GM23248 (cell line): ENCODE data around the gene RHOT2. TPM values are rescaled to one million over a fixed set of nuclear protein-coding genes. Genes with fewer than 3 reads are reported as not detected.
A peak's percentile ranks its signal among the peaks of the same experiment; 100 is the strongest.

ENCODE experiments used
- DNase-seq: peaks from one replicate; pipeline ENCODE4 v3.0.0-alpha.2; 2015
- H2AFZ ChIP-seq: fragments of 200-600 bp; sonication (generic); 2 replicates; pipeline ENCODE4 v1.6.1; 2016; ENCODE audit warnings: antibody characterized with exemption
- H3F3A ChIP-seq: fragments of 200-600 bp; sonication (generic); 2 replicates; pipeline ENCODE4 v1.6.1; 2016; ENCODE audit warnings: mild to moderate bottlenecking, antibody characterized with exemption, mixed run types; ENCODE audit not compliant: insufficient read depth
- H3K27ac ChIP-seq: fragments of 200-600 bp; sonication (generic); 2 replicates; pipeline ENCODE4 v1.5.1; 2016; ENCODE audit warnings: mild to moderate bottlenecking
- H3K27me3 ChIP-seq: fragments of 200-600 bp; sonication (generic); replicated peaks from 2 replicates; pipeline ENCODE4 v1.6.1; 2016; ENCODE audit warnings: mild to moderate bottlenecking; ENCODE audit not compliant: insufficient read depth
- H3K36me3 ChIP-seq: fragments of 200-600 bp; sonication (generic); 2 replicates; pipeline ENCODE4 v1.6.1; 2016; ENCODE audit warnings: low read depth, mild to moderate bottlenecking
- H3K4me1 ChIP-seq: fragments of 200-600 bp; sonication (generic); 2 replicates; pipeline ENCODE4 v1.6.1; 2016; ENCODE audit warnings: mild to moderate bottlenecking; ENCODE audit not compliant: insufficient read depth
- H3K4me2 ChIP-seq: fragments of 200-600 bp; sonication (generic); one replicate; pipeline ENCODE4 v1.6.1; 2016; ENCODE audit warnings: mild to moderate bottlenecking; ENCODE audit not compliant: unreplicated experiment
- H3K4me3 ChIP-seq: fragments of 200-600 bp; sonication (generic); 2 replicates; pipeline ENCODE4 v1.5.1; 2016; ENCODE audit warnings: mild to moderate bottlenecking
- H3K79me2 ChIP-seq: fragments of 200-600 bp; sonication (generic); 2 replicates; pipeline ENCODE4 v1.6.1; 2016; ENCODE audit warnings: mild to moderate bottlenecking; ENCODE audit not compliant: insufficient read depth
- H3K9ac ChIP-seq: fragments of 200-600 bp; sonication (generic); 2 replicates; pipeline ENCODE4 v1.6.1; 2016; ENCODE audit warnings: mild to moderate bottlenecking
- H3K9me2 ChIP-seq: fragments of 200-600 bp; sonication (generic); 2 replicates; pipeline ENCODE4 v1.6.1; 2016; ENCODE audit warnings: mixed run types, mild to moderate bottlenecking, moderate library complexity; ENCODE audit not compliant: insufficient read depth
- H3K9me3 ChIP-seq: fragments of 200-600 bp; sonication (generic); one replicate; pipeline ENCODE4 v1.6.1; 2017; ENCODE audit warnings: low read depth
- H4K20me1 ChIP-seq: fragments of 200-600 bp; sonication (generic); 2 replicates; pipeline ENCODE4 v1.6.0; 2016; ENCODE audit not compliant: insufficient read depth
- EZH2 ChIP-seq: fragments of 200-600 bp; sonication (generic); IDR thresholded peaks from 2 replicates; pipeline ENCODE4 v1.6.1; 2018; ENCODE audit warnings: antibody characterized with exemption, mild to moderate bottlenecking; ENCODE audit not compliant: insufficient read depth, poor library complexity, severe bottlenecking
- EZH2phosphoT487 ChIP-seq: fragments of 200-600 bp; sonication (generic); IDR thresholded peaks from 2 replicates; pipeline ENCODE4 v1.6.1; 2018; ENCODE audit warnings: antibody characterized with exemption, moderate library complexity, mild to moderate bottlenecking, low read depth; ENCODE audit not compliant: insufficient read depth
- WGBS, 2 experiments: methylation state at CpG; one replicate each; pipeline ENCODE4 v1.1.6; 2015 to 2017; ENCODE audit warnings: low lambda C conversion rate in 2 of 2, low coverage in 1 of 2; ENCODE audit errors: missing lambda C conversion rate in 2 of 2; 5-methylcytosine and 5-hydroxymethylcytosine counted together
- in situ Hi-C: fragments of 300-500 bp; cut with MboI; formaldehyde crosslinking; loops from 2 replicates; pipeline ENCODE4 v1.15.0; 2020
- polyA plus RNA-seq: library from polyadenylated mRNA; unstranded; fragments of >200 nt; fragmentation: Nextera tagmentation; extraction: Ambion mirVana; gene quantifications from 2 replicates; pipeline ENCODE4 v1.2.1, GENCODE V29; 2016
- total RNA-seq: library from RNA; depleted of rRNA; stranded (reverse); fragments of >200 nt; shearing (Covaris generic); gene quantifications from 2 replicates; pipeline ENCODE4 v1.2.3, GENCODE V29; 2014

Gene RHOT2
- total and polyA plus RNA-seq, 2 experiments from 2014 or later = 65.9 to 70.0 TPM

DNA sequence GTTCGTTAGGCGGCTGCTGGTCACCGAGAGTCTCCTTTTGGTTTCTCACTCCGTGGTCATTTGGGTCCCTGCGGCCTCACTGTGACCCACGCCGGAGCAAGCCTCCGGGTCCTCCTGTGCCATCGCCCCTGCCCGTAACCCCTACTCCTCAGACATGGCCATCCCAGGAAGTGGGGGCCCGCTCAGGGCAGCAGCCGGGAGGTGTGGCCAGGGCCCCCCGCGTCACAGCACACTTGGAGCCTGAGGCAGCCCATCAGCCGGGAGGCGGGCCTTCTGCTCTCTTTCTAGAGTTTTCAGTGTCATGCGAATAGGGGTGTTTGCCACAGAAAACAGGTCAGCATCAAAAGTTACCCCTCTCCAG, 45.0 kb upstream of the RHOT2 start:
- Histone ChIP-seq H3K36me3 (no peaks in the 10 kb centered on the region), H3K4me3 (no peak overlapping the region), H3K4me2 (no peak overlapping the region), H3K27ac (no peak overlapping the region), H3K27me3 (no peaks in the 10 kb centered on the region), H2AFZ (no peak overlapping the region), H3K9me2 (no peaks in the 10 kb centered on the region), H3K79me2 (peaks cover 5% of the 10 kb centered on the region; the same call in 1 of the 2 replicates), H3K4me1 (peaks cover 12% of the 10 kb centered on the region), H3F3A (0 out of 2 replicates have a peak, but pooled peaks cover 4% of the 10 kb centered on the region), H3K9me3 (no peaks in the 10 kb centered on the region), H3K9ac (no peak overlapping the region), H4K20me1 (no peaks in the 10 kb centered on the region)
- no peak for DNase-seq
- in situ Hi-C loops = no loop called here
- no peak for TF ChIP-seq EZH2
- TF ChIP-seq EZH2phosphoT487 = no peak
- whole genome bisulfite sequencing, 2 experiments = 94 to 96% methylated on average over 17 of the region's 17 CpGs

DNA sequence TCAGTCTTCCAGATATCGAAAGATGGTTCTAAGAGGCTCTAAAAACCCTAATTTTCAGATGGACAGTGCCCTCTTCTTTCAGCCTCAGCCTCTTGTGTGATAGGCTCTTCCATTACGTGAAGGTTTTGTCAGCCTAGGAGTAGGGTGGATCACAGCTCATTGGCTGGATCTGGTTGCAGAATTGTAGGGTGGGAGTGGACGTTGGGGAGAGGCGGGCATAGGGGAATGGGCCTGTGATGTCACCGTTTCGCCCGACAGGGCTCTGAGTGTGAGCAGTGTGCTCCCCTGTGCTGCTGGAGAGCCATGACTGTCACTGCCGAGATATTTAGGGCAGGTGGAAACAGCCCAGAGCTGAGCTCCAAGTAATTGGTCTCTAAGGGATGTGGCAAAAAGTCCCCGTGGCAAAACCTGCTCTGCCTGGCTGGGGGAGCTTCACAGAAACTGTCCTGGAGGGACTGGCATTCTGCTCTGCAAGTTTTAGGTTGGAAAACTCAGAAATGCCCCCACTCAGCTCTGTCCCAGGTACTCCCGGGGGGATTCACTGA, 43.3 kb upstream of the RHOT2 start:
- H3K4me2 ChIP-seq = no peak overlapping the region

DNA sequence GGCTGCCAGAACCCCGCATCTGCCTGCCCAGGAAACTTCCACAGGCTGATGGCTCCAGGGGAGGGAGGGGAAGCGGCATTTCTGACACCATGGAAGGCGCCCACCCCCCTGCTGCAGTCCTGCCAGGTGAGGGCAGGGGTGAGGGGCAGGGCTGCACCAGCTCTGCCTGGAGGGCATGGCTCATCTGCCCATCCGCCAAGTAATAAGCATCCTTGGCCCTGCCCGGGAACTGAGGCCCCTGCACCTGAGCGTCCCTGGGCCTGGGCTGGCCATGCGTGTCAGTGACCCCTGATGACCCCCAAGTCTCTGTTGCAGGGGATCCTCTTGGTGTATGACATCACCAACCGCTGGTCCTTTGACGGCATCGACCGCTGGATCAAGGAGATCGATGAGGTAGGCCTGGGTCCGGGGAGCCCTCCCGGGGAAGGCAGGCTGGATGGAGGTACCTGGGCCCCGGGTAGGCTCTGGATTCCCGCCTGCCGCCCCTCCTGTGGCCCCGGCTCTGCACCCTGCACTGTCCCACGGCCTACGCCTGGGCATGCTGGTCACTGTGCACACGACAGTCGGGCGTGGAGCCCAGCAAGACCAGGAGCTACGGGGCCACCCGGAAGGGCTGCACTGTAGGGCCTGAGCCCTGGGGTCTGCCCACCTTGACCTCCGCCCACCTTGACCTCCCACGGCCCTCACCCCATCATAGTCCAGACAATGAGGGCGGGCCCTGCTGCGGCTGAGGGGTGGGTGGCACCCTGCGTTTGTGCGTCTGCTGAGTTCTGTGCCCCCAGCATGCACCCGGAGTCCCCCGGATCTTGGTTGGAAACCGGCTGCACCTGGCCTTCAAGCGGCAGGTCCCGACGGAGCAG, 42.6 kb upstream of the RHOT2 start:
- no peaks in the 10 kb centered on the region for H3K9me2 ChIP-seq

More for the DNA sequence above, 43.3 kb upstream of the RHOT2 start:
- Histone ChIP-seq H3K9me2 (no peaks in the 10 kb centered on the region), H3K4me3 (no peak overlapping the region), H3K9ac (no peak overlapping the region), H3K27me3 (no peaks in the 10 kb centered on the region), H3F3A (0 out of 2 replicates have a peak, but pooled peaks cover 4% of the 10 kb centered on the region), H3K36me3 (no peaks in the 10 kb centered on the region), H3K79me2 (peaks cover 5% of the 10 kb centered on the region; the same call in 1 of the 2 replicates), H3K27ac (no peak overlapping the region), H3K4me1 (peaks cover 12% of the 10 kb centered on the region), H3K9me3 (no peaks in the 10 kb centered on the region), H4K20me1 (no peaks in the 10 kb centered on the region), H2AFZ (no peak overlapping the region)
- TF ChIP-seq EZH2 = no peak
- TF ChIP-seq EZH2phosphoT487 = no peak
- in situ Hi-C loops = no loop called here
- 81 to 83% methylated on average over 10 of the region's 10 CpGs for WGBS, 2 experiments
- DNase-seq = no peak

DNA sequence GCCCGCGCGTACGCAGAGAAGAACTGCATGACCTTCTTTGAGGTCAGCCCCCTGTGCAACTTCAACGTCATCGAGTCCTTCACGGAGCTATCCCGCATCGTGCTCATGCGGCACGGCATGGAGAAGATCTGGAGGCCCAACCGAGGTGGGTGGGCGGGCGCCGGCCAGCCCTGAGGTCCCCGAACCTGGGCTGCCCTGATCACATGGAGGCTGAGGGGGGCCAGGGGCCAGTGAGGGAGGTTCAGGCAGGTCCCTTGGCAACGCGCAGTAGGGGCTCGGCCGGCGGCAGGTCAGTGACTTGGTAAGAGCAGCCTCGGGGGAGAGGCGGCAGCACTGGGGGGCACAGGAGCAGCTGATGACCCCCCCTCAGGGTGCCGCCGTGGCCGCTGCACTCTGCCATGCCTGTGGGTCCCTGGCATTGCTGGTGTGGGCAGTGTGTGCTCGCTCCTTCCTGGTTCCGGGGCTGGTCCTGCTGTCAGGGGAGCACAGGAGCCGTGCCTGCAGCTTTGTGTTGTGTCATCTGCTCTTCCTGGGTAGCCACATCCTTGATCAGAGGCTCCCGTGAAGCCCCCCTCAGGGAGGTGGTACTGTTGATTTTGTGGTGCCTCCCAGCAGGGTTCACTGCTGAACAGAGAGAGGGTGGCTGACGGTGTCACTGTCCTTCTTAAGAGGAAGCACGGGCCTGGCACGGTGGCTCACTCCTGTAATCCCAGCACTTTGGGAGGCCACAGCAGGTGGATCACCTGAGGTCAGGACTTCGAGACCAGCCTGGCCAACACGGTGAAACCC, 41.8 kb upstream of the RHOT2 start:
- no peak overlapping the region for H3K4me2 ChIP-seq
- in situ Hi-C loops = no loop called here

More for the DNA sequence above, 42.6 kb upstream of the RHOT2 start:
- Histone ChIP-seq H4K20me1 (no peaks in the 10 kb centered on the region), H3K4me2 (no peak overlapping the region), H3K27me3 (no peaks in the 10 kb centered on the region), H3K9me3 (no peaks in the 10 kb centered on the region), H3F3A (0 out of 2 replicates have a peak, but pooled peaks cover 4% of the 10 kb centered on the region), H3K9ac (no peak overlapping the region), H3K27ac (no peak overlapping the region), H3K4me1 (peaks cover 12% of the 10 kb centered on the region), H3K79me2 (peaks cover 5% of the 10 kb centered on the region; the same call in 1 of the 2 replicates), H3K4me3 (no peak overlapping the region), H2AFZ (no peak overlapping the region), H3K36me3 (no peaks in the 10 kb centered on the region)
- TF ChIP-seq EZH2 (no peak), EZH2phosphoT487 (no peak)
- 95 to 98% methylated on average over 30 to 37 of the region's 37 CpGs for WGBS, 2 experiments
- DNase-seq = no peak
- in situ Hi-C loops = no loop called here

More for the DNA sequence above, 41.8 kb upstream of the RHOT2 start:
- WGBS, 2 experiments = 88 to 90% methylated on average over 30 to 35 of the region's 35 CpGs
- Histone ChIP-seq H3K27ac (peak overlapping the region; percentile 87), H3K9ac (peak overlapping the region; percentile 62), H3K27me3 (no peaks in the 10 kb centered on the region), H3K4me1 (peaks cover 15% of the 10 kb centered on the region), H3K4me3 (0 out of 2 replicates have a peak overlapping the region, but pooled peaks have one; percentile 9), H3K9me2 (no peaks in the 10 kb centered on the region), H3K9me3 (no peaks in the 10 kb centered on the region), H2AFZ (no peak overlapping the region), H3K36me3 (no peaks in the 10 kb centered on the region), H4K20me1 (no peaks in the 10 kb centered on the region), H3K79me2 (peaks cover 5% of the 10 kb centered on the region; the same call in 1 of the 2 replicates), H3F3A (0 out of 2 replicates have a peak, but pooled peaks cover 4% of the 10 kb centered on the region)
- TF ChIP-seq EZH2 (no peak), EZH2phosphoT487 (no peak)
- DNase-seq = no peak
